Suprapubic skin (tissue), 4 donors: ENCODE results near the gene HJV. TPM values are rescaled to one million over a fixed set of nuclear protein-coding genes. Genes with fewer than 3 reads are reported as not detected.
A peak's percentile ranks its signal among the peaks of the same experiment; 100 is the strongest.

Source experiments
- DNase-seq, 2 donors: peaks; one replicate each; pipeline ENCODE4 v3.0.0-alpha.2; 2019; ENCODE audit warnings: low spot score in 2 of 2
- H3K27ac ChIP-seq: fragments of 200-600 bp; sonication (generic); one replicate; pipeline ENCODE4 v1.5.1; 2019
- H3K27me3 ChIP-seq: fragments of 200-600 bp; sonication (generic); one replicate; pipeline ENCODE4 v1.5.1; 2019
- H3K36me3 ChIP-seq: fragments of 200-600 bp; sonication (generic); one replicate; pipeline ENCODE4 v1.5.1; 2019
- H3K4me1 ChIP-seq: fragments of 200-600 bp; sonication (generic); one replicate; pipeline ENCODE4 v1.5.1; 2019
- H3K4me3 ChIP-seq: fragments of 200-600 bp; sonication (generic); one replicate; pipeline ENCODE4 v1.5.1; 2019; ENCODE audit warnings: mild to moderate bottlenecking
- H3K9me3 ChIP-seq: fragments of 200-600 bp; sonication (generic); one replicate; pipeline ENCODE4 v1.5.1; 2019
- CTCF ChIP-seq, 2 donors: fragments of 200-600 bp in 1 of 2; fragments of 450-650 bp in 1 of 2; sonication (generic) in 1 of 2; IDR thresholded peaks; one replicate each; pipeline ENCODE4 v1.5.1; 2016 to 2019; ENCODE audit warnings: antibody characterized with exemption in 2 of 2, mild to moderate bottlenecking in 1 of 2, moderate library complexity in 1 of 2
- EP300 ChIP-seq: sonication (generic); formaldehyde crosslinking; IDR thresholded peaks from one replicate; pipeline ENCODE4 v1.6.1; 2017; ENCODE audit warnings: antibody characterized with exemption
- POLR2A ChIP-seq, 2 donors: fragments of 450-650 bp; IDR thresholded peaks; one replicate each; pipeline ENCODE4 v1.6.1; 2017; ENCODE audit warnings: antibody characterized with exemption in 2 of 2, mild to moderate bottlenecking in 2 of 2, moderate library complexity in 2 of 2
- POLR2AphosphoS5 ChIP-seq, 3 donors: sonication (generic); formaldehyde crosslinking; IDR thresholded peaks; one replicate each; pipeline ENCODE4 v1.6.1; 2017; ENCODE audit warnings: antibody characterized with exemption in 3 of 3
- WGBS: methylation state at CpG from one replicate; pipeline ENCODE4 v1.1.5; 2018; 5-methylcytosine and 5-hydroxymethylcytosine counted together
- total RNA-seq, 4 donors: library from RNA; depleted of rRNA; stranded (reverse); fragments of >200 nt; gene quantifications; one replicate each; pipeline ENCODE4 v1.1.0, GENCODE V29; 2016

Gene HJV
- total RNA-seq, 4 donors from 2014 or later, result not detected

- H3K4me1 ChIP-seq, result peaks cover 6% of the 10 kb centered on the region
- no peaks in the 10 kb centered on the region for H3K27me3 ChIP-seq
- TF ChIP-seq CTCF (IDR thresholded peaks at IDR 0.05), result peak; percentile 54 to 82
- no peak for TF ChIP-seq POLR2AphosphoS5 (IDR thresholded peaks at IDR 0.05)
- H3K27ac ChIP-seq, result no peak overlapping the region
- H3K9me3 ChIP-seq, result no peaks in the 10 kb centered on the region
- DNase-seq, result no peak
- WGBS, result 17% methylated on average over 4 of the region's 4 CpGs
- no peaks in the 10 kb centered on the region for H3K36me3 ChIP-seq
- H3K4me3 ChIP-seq, result no peak overlapping the region
These were observed 8.6 kb downstream of the HJV start for GRCh38 chr1:146012703-146013558.

GRCh38 chr1:146010126-146010738 is 11.3 kb downstream of the HJV start:
- H3K27ac ChIP-seq, result peak overlapping the region; percentile 23
- no peaks in the 10 kb centered on the region for H3K9me3 ChIP-seq
- H3K36me3 ChIP-seq, result no peaks in the 10 kb centered on the region
- DNase-seq, result no peak
- TF ChIP-seq CTCF (IDR thresholded peaks at IDR 0.05) (no peak), POLR2AphosphoS5 (IDR thresholded peaks at IDR 0.05) (no peak)
- H3K4me1 ChIP-seq, result peaks cover 29% of the 10 kb centered on the region
- no peaks in the 10 kb centered on the region for H3K27me3 ChIP-seq
- WGBS, result 69% methylated on average over 8 of the region's 8 CpGs
- no peak overlapping the region for H3K4me3 ChIP-seq

DNA sequence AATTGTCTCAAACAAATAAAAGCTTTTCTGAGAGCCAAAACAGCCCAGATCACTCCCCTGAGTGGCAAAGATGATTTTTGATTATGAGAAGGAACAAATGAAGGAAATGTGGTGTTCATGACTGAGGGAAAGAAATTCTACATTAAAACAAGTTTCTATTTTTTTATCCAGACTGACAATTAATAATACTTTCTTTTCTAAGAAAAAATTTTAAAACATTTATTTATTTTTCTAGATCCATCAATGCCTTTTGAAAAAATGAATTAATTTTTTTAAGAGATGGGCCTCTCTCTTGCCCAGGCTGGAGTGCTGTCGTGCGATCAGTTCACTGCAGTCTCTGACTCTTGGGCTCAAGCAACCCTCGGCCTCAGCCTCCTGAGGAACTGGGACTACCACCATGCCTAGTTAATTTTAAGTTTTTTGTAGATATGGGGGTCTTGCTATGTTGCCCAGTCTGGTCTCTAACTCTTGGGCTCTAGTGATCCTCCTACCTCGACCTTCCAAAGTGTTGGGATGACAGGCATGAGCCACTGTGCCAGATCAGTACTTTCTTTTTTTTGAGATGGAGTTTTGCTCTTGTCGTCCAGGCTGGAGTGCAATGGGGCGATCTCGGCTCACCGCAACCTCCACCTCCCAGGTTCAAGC is 13.9 kb downstream of the HJV start:
- 79% methylated on average over 8 of the region's 8 CpGs for WGBS
- Histone ChIP-seq H3K27ac (peak overlapping the region; percentile 82), H3K27me3 (no peaks in the 10 kb centered on the region), H3K36me3 (no peaks in the 10 kb centered on the region), H3K9me3 (no peaks in the 10 kb centered on the region), H3K4me1 (peaks cover 23% of the 10 kb centered on the region), H3K4me3 (no peak overlapping the region)
- TF ChIP-seq POLR2AphosphoS5 (IDR thresholded peaks at IDR 0.05) (no peak), EP300 (no peak), POLR2A (IDR thresholded peaks at IDR 0.05) (no peak), CTCF (IDR thresholded peaks at IDR 0.05) (no peak)
- no peak for DNase-seq

GRCh38 chr1:146001709-146002108 is 19.8 kb downstream of the HJV start:
- 60% methylated on average over 2 of the region's 2 CpGs for WGBS
- Histone ChIP-seq H3K4me3 (no peak overlapping the region), H3K4me1 (peaks cover 59% of the 10 kb centered on the region), H3K36me3 (no peaks in the 10 kb centered on the region), H3K9me3 (no peaks in the 10 kb centered on the region), H3K27me3 (no peaks in the 10 kb centered on the region), H3K27ac (peak overlapping the region; percentile 70)
- TF ChIP-seq EP300 (no peak), POLR2AphosphoS5 (IDR thresholded peaks at IDR 0.05) (no peak), CTCF (IDR thresholded peaks at IDR 0.05) (no peak), POLR2A (IDR thresholded peaks at IDR 0.05) (no peak)
- peak; percentile 32 to 59 for DNase-seq
